Stomach (tissue), 4 donors: ENCODE results near the gene POLA1.

Experiments used
- EP300 ChIP-seq: sonication (generic); formaldehyde crosslinking; IDR thresholded peaks from one replicate; pipeline ENCODE4 v1.6.1; 2017; ENCODE audit warnings: antibody characterized with exemption
- POLR2A ChIP-seq, 4 donors: fragments of 450-650 bp; IDR thresholded peaks; one replicate each; pipeline ENCODE4 v1.6.1; 2016; ENCODE audit warnings: antibody characterized with exemption in 4 of 4, control low read depth in 2 of 4, mild to moderate bottlenecking in 1 of 4, moderate library complexity in 1 of 4
- POLR2AphosphoS5 ChIP-seq, 3 donors: sonication (generic); formaldehyde crosslinking; IDR thresholded peaks; one replicate each; pipeline ENCODE4 v1.6.1; 2016; ENCODE audit warnings: antibody characterized with exemption in 3 of 3
- TF ChIP-seq, protein P1 (sequence below), 7 experiments: fragments of 450-650 bp in 4 of 7; fragments of 200-600 bp in 3 of 7; sonication (generic) in 3 of 7; IDR thresholded peaks; one replicate each; pipeline ENCODE4 v1.5.1; 2016 to 2019; ENCODE audit warnings: antibody characterized with exemption in 7 of 7, control low read depth in 2 of 7, mild to moderate bottlenecking in 1 of 7

GRCh38 chrX:24961809-24962208 lies 268.1 kb downstream of the POLA1 start:
- TF ChIP-seq POLR2A (IDR thresholded peaks at IDR 0.05) = no peak
- TF ChIP-seq EP300 = no peak
- TF ChIP-seq POLR2AphosphoS5 (IDR thresholded peaks at IDR 0.05) = no peak
- TF ChIP-seq, protein P1, sequence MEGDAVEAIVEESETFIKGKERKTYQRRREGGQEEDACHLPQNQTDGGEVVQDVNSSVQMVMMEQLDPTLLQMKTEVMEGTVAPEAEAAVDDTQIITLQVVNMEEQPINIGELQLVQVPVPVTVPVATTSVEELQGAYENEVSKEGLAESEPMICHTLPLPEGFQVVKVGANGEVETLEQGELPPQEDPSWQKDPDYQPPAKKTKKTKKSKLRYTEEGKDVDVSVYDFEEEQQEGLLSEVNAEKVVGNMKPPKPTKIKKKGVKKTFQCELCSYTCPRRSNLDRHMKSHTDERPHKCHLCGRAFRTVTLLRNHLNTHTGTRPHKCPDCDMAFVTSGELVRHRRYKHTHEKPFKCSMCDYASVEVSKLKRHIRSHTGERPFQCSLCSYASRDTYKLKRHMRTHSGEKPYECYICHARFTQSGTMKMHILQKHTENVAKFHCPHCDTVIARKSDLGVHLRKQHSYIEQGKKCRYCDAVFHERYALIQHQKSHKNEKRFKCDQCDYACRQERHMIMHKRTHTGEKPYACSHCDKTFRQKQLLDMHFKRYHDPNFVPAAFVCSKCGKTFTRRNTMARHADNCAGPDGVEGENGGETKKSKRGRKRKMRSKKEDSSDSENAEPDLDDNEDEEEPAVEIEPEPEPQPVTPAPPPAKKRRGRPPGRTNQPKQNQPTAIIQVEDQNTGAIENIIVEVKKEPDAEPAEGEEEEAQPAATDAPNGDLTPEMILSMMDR (IDR thresholded peaks at IDR 0.05) = no peak
